GM23338 (cell line): Measurements from ENCODE around the gene BPI.

Experiments used
- CREB1 ChIP-seq: fragments of 250-450 bp; sonication (Bioruptor Pico); IDR thresholded peaks from 2 replicates; pipeline ENCODE4 v1.5.0; 2020; ENCODE audit warnings: low read depth, mild to moderate bottlenecking, moderate library complexity
- CTCF ChIP-seq, 2 experiments: fragments of 200-600 bp in 1 of 2; sonication (generic) in 1 of 2; conservative IDR thresholded peaks; 2 replicates each; pipeline versions ENCODE4 v1.5.1 to v1.6.1; 2016 to 2017; ENCODE audit warnings: antibody characterized with exemption in 2 of 2, low read depth in 2 of 2, mild to moderate bottlenecking in 2 of 2, moderate library complexity in 1 of 2
- EZH2 ChIP-seq: fragments of 200-600 bp; sonication (generic); IDR thresholded peaks from one replicate; pipeline ENCODE4 v1.8.0; 2017; ENCODE audit warnings: antibody characterized with exemption, mild to moderate bottlenecking, low read depth; ENCODE audit not compliant: unreplicated experiment
- EZH2phosphoT487 ChIP-seq: fragments of 200-600 bp; sonication (generic); IDR thresholded peaks from one replicate; pipeline ENCODE4 v1.8.1; 2018; ENCODE audit warnings: antibody characterized with exemption; ENCODE audit not compliant: unreplicated experiment
- POLR2AphosphoS5 ChIP-seq: IDR thresholded peaks from 2 replicates; pipeline ENCODE4 v1.6.1; 2016; ENCODE audit warnings: antibody characterized with exemption, low read depth
- REST ChIP-seq: IDR thresholded peaks from one replicate; pipeline ENCODE4 v1.6.1; 2018; ENCODE audit warnings: antibody characterized with exemption; ENCODE audit not compliant: unreplicated experiment
- ZNF462 ChIP-seq: fragments of 250-450 bp; sonication (Bioruptor Pico); IDR thresholded peaks from 2 replicates; pipeline ENCODE4 v1.5.0; 2020; ENCODE audit warnings: mild to moderate bottlenecking, moderate library complexity

- TF ChIP-seq EZH2phosphoT487, result no peak
- no peak for TF ChIP-seq CTCF (conservative IDR thresholded peaks at IDR 0.05; ENCODE audit: low read depth in 2 of 2)
- no peak for TF ChIP-seq REST
- no peak for TF ChIP-seq POLR2AphosphoS5
- no peak for TF ChIP-seq EZH2
- TF ChIP-seq ZNF462 (CRISPR knock-in tag), result no peak
- TF ChIP-seq CREB1 (CRISPR knock-in tag), result no peak
These were observed 42.3 kb downstream of the BPI start, which contains the start of gene LBP for GRCh38 chr20:38346247-38346651.
